Measurements from ENCODE around the gene USP9Y.

- TF ChIP-seq CTCF (IDR thresholded peaks at IDR 0.05; ENCODE audit: low read depth, low read length, poor library complexity, severe bottlenecking) (no peak), EZH2phosphoT487 (IDR thresholded peaks at IDR 0.05; ENCODE audit: borderline replicate concordance, low read length) (no peak)
Observed at GRCh38 chrY:12846793-12847192, 145.8 kb downstream of the USP9Y start.
